K562 (cell line): Measurements from ENCODE around the gene NMNAT2. TPM values are rescaled to one million over a fixed set of nuclear protein-coding genes. Genes with fewer than 3 reads are reported as not detected.

Experiments used
- ATF7 ChIP-seq: fragments of 450-650 bp; IDR thresholded peaks from 2 replicates; pipeline ENCODE4 v1.7.1; 2014; ENCODE audit warnings: mild to moderate bottlenecking, moderate library complexity
- E2F3 ChIP-seq: fragments of 250-450 bp; sonication (Bioruptor Pico); IDR thresholded peaks from 2 replicates; pipeline ENCODE4 v1.4.0; 2020; ENCODE audit warnings: mild to moderate bottlenecking
- ELK3 ChIP-seq: fragments of 450-650 bp; formaldehyde crosslinking; IDR thresholded peaks from 2 replicates; pipeline ENCODE4 v1.4.0; 2020; ENCODE audit warnings: mild to moderate bottlenecking
- HDAC8 ChIP-seq: fragments of 450-650 bp; IDR thresholded peaks from 2 replicates; pipeline ENCODE4 v1.6.1; 2016; ENCODE audit warnings: mild to moderate bottlenecking, missing genetic modification characterization, moderate library complexity, missing compliant biosample characterization
- ID3 ChIP-seq, 2 experiments: fragments of 250-450 bp in 1 of 2; fragments of 450-650 bp in 1 of 2; sonication (Bioruptor Pico) in 1 of 2; IDR thresholded peaks; 2 replicates each; pipeline versions ENCODE4 v1.6.1 to v1.8.0; 2016 to 2021; ENCODE audit warnings: mild to moderate bottlenecking in 2 of 2, moderate library complexity in 2 of 2, missing compliant biosample characterization in 1 of 2, missing genetic modification characterization in 1 of 2
- KHSRP ChIP-seq: fragments of 450-650 bp; IDR thresholded peaks from 2 replicates; pipeline ENCODE4 v1.6.1; 2017
- KLF16 ChIP-seq: IDR thresholded peaks from 2 replicates; pipeline ENCODE4 v1.6.1; 2016; ENCODE audit warnings: antibody characterized with exemption
- NR2C1 ChIP-seq, 2 experiments: fragments of 450-650 bp; IDR thresholded peaks; 2 replicates each; pipeline ENCODE4 v1.6.1; 2017; ENCODE audit warnings: mild to moderate bottlenecking in 2 of 2, antibody characterized with exemption in 1 of 2, inconsistent platforms in 1 of 2, missing compliant biosample characterization in 1 of 2, missing genetic modification characterization in 1 of 2
- PATZ1 ChIP-seq: fragments of 250-450 bp; sonication (Bioruptor Pico); IDR thresholded peaks from 2 replicates; pipeline ENCODE4 v1.5.0; 2020; ENCODE audit warnings: mild to moderate bottlenecking, borderline replicate concordance
- PRDM10 ChIP-seq: fragments of 450-650 bp; IDR thresholded peaks from 2 replicates; pipeline ENCODE4 v1.6.1; 2018; ENCODE audit not compliant: partially characterized antibody
- PTTG1 ChIP-seq: fragments of 450-650 bp; IDR thresholded peaks from 2 replicates; pipeline ENCODE4 v1.6.1; 2016; ENCODE audit warnings: low read depth, mild to moderate bottlenecking, missing genetic modification characterization, missing compliant biosample characterization
- RBFOX2 ChIP-seq: fragments of 200-400 bp; formaldehyde crosslinking; IDR thresholded peaks from 2 replicates; pipeline ENCODE4 v1.6.1; 2017; ENCODE audit warnings: low read depth, mild to moderate bottlenecking, low read length, moderate library complexity
- RNF2 ChIP-seq: sonication (generic); IDR thresholded peaks from 2 replicates; pipeline ENCODE4 v1.6.1; 2016
- SOX6 ChIP-seq: fragments of 450-650 bp; IDR thresholded peaks from 2 replicates; pipeline ENCODE4 v1.6.1; 2014; ENCODE audit warnings: mild to moderate bottlenecking
- SP1 ChIP-seq: sonication (generic); formaldehyde crosslinking; IDR thresholded peaks from 2 replicates; pipeline ENCODE4 v1.8.1; 2022; ENCODE audit warnings: mild to moderate bottlenecking, missing genetic modification reagents
- TAF7 ChIP-seq: fragments of 450-650 bp; IDR thresholded peaks from 2 replicates; pipeline ENCODE4 v1.6.1; 2016; ENCODE audit warnings: missing genetic modification characterization, missing compliant biosample characterization
- ZKSCAN3 ChIP-seq: fragments of 250-450 bp; sonication (Bioruptor Pico); IDR thresholded peaks from 2 replicates; pipeline ENCODE4 v1.4.0; 2020
- ZNF639 ChIP-seq, 2 experiments: fragments of 200-800 bp in 1 of 2; sonication (Bioruptor generic) in 1 of 2; sonication (generic) in 1 of 2; formaldehyde crosslinking in 1 of 2; IDR thresholded peaks in 1 of 2; conservative IDR thresholded peaks in 1 of 2; 2 replicates each; pipeline versions ENCODE4 v1.5.0 to v1.6.1; 2016 to 2020; ENCODE audit warnings: missing compliant biosample characterization in 1 of 2, missing genetic modification characterization in 1 of 2, missing genetic modification reagents in 1 of 2
- ZNF77 ChIP-seq: fragments of 250-450 bp; sonication (Bioruptor Pico); IDR thresholded peaks from 2 replicates; pipeline ENCODE4 v1.5.0; 2020
- ZNF79 ChIP-seq: fragments of 250-450 bp; sonication (Bioruptor Pico); IDR thresholded peaks from 2 replicates; pipeline ENCODE4 v1.4.0; 2020; ENCODE audit warnings: low read depth, mild to moderate bottlenecking, moderate library complexity
- polyA plus RNA-seq, 8 experiments: library from polyadenylated mRNA; depleted of rRNA in 4 of 8; stranded (reverse) in 5 of 8; unstranded in 3 of 8; fragments of >200 nt; fragmentation: Nextera tagmentation in 2 of 8; fragmentation: Illumina TruSeq in 1 of 8; extraction: Ambion mirVana in 2 of 8; extraction: Trizol in 1 of 8; gene quantifications; 2 replicates each; pipeline versions ENCODE4 v1.2.1 to v1.2.3, GENCODE V29; 2011 to 2014; ENCODE audit warnings: inconsistent platforms in 1 of 8, missing spikeins in 1 of 8
- total RNA-seq, 7 experiments: library from RNA; depleted of rRNA in 6 of 7; stranded (reverse); fragments of >200 nt in 6 of 7; fragmentation: Illumina TruSeq in 2 of 7; extraction: Trizol in 2 of 7; gene quantifications; 2 replicates each; pipeline versions ENCODE4 v1.2.1 to v1.2.3, GENCODE V29; 2011 to 2021; ENCODE audit warnings: low replicate concordance in 1 of 7

The NMNAT2 gene
- total and polyA plus RNA-seq, 9 of the 15 experiments (the other 6 are each of a cell fraction or from before 2014, with no cell fraction given): not detected

- 0 out of 2 replicates have a peak, but pooled peaks have one; percentile 69 for TF ChIP-seq ZNF79 (CRISPR knock-in tag)
- TF ChIP-seq SOX6: peak; percentile 39; the same call in 1 of the 2 replicates
- peak; percentile 76 for TF ChIP-seq E2F3
- TF ChIP-seq ZNF77 (CRISPR knock-in tag): no peak
- no peak for TF ChIP-seq SP1
- peak; percentile 13; the same call in 1 of the 2 replicates for TF ChIP-seq RNF2
- 0 out of 2 replicates have a peak, but pooled peaks have one; percentile 6 for TF ChIP-seq TAF7
- peak; percentile 69; the same call in 1 of the 2 replicates for TF ChIP-seq HDAC8
- TF ChIP-seq NR2C1 (IDR thresholded peaks at IDR 0.05): peak; percentile 12; the same call in 1 of the 2 replicates
- peak; percentile 51 for TF ChIP-seq NR2C1 (tag; IDR thresholded peaks at IDR 0.05)
- 0 out of 2 replicates have a peak, but pooled peaks have one; percentile 22 for TF ChIP-seq KLF16
- peak; percentile 39; the same call in 1 of the 2 replicates for TF ChIP-seq PATZ1 (CRISPR knock-in tag)
- no peak for TF ChIP-seq ELK3 (CRISPR knock-in tag)
- TF ChIP-seq ID3 (CRISPR knock-in tag; IDR thresholded peaks at IDR 0.05): no peak
- peak; percentile 98 for TF ChIP-seq ID3 (tag; IDR thresholded peaks at IDR 0.05)
- no peak for TF ChIP-seq ZKSCAN3 (CRISPR knock-in tag)
- TF ChIP-seq PTTG1 (tag): 0 out of 2 replicates have a peak, but pooled peaks have one; percentile 16
- 0 out of 2 replicates have a peak, but pooled peaks have one; percentile 26 for TF ChIP-seq ATF7
- TF ChIP-seq PRDM10: peak; percentile 47
- peak in 1 of 2 experiments; percentile 85; a peak in 2 of 4 replicates for TF ChIP-seq ZNF639 (CRISPR knock-in tag; conservative IDR thresholded peaks at IDR 0.05 in 1 of 2, IDR thresholded peaks at IDR 0.05 in 1 of 2)
- TF ChIP-seq RBFOX2: no peak
- no peak for TF ChIP-seq KHSRP
Measured at GRCh38 chr1:183346276-183346732, 71.9 kb downstream of the NMNAT2 start (continued).
